ENCODE data around the gene PBLD.

PBLD gene

DNA sequence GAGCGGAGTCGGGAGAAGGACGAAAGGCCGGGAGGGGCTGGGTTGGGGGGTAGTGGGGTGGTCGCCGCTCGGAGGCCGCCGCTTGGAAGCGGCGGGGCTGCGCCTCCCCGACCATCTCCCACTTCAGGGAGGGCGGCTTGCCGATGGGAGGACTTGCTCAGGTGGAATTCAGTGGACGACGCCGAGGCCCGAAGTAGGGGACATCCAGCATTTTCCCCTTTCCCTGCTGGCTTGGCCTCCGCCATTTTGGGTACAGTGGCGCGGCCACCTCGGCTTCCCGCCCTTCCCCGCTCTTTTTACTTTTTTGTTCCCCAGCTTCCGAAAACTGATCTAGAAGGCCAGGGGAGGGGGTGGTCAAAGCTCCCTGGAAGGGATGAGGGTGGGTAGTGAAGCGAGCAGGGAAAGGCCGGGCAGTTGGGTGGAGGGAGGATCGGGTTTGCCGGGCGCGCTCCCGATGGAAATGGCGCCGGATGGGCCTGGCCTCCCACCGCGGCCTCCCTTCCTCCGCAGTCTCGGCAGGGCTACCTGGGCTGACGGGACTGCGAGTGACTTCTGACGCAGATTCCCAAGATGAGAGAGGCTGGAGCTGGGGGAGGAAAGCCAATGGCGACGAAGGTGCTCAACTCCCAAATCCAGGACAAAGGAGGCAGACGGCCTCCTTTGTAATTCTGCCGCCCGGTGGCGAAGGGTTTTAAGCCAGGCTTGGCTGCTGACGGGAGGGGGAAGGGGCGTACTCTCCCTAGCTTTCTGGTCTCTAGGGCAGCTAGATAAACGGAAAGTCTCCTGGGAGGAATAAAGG is at the start of gene PBLD:
PBLD (minus strand) TSS at position 670 of the 799 bp plus-strand sequence. CDS start 26,084 bp downstream, outside the sequence.
- Mint-ChIP-seq H3K36me3 (ENCODE audit: insufficient read depth) (peaks cover 36% of the 10 kb centered on the region), H3K4me3 (peak within 1 kb of the TSS; percentile 99), H3K4me1 (peaks cover 56% of the 10 kb centered on the region), H3K27ac (ENCODE audit: low read depth) (peak within 1 kb of the TSS; percentile 98), H3K9me3 (no peaks in the 10 kb centered on the region), H3K27me3 (no peaks in the 10 kb centered on the region)
- ATAC-seq (replicated peaks; ENCODE audit: extremely low read depth, poor library complexity, severe bottlenecking): peak; percentile 11
- DNase-seq (ENCODE audit: low spot score in 2 of 2): peak; percentile 40 to 48

DNA sequence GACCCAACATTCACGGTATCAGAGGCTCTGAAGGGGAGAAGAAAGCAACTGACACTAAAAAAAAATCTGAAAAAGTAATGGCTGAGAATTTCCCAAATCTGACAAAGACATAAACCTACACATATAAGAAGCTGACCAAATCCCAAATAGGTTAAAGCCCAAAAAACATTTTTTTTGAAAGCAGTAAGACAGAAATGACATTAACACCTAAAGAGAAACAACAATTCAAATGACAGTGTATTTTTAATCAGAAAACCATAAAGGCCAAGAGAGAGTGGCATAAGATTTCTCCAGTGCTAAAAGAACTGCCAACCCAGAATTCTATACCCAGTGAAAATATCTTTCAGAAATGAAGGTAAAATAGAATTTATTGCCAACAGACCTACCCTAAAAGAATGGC is 38.9 kb upstream of the PBLD start:
- Mint-ChIP-seq H3K9me3 (peaks cover 5% of the 10 kb centered on the region), H3K27me3 (no peaks in the 10 kb centered on the region), H3K36me3 (ENCODE audit: insufficient read depth) (peaks cover 35% of the 10 kb centered on the region), H3K4me1 (no peaks in the 10 kb centered on the region), H3K27ac (ENCODE audit: low read depth) (no peak overlapping the region), H3K4me3 (no peak overlapping the region)
- no peak for DNase-seq (ENCODE audit: low spot score in 2 of 2)
- no peak for ATAC-seq (replicated peaks; ENCODE audit: extremely low read depth, poor library complexity, severe bottlenecking)

DNA sequence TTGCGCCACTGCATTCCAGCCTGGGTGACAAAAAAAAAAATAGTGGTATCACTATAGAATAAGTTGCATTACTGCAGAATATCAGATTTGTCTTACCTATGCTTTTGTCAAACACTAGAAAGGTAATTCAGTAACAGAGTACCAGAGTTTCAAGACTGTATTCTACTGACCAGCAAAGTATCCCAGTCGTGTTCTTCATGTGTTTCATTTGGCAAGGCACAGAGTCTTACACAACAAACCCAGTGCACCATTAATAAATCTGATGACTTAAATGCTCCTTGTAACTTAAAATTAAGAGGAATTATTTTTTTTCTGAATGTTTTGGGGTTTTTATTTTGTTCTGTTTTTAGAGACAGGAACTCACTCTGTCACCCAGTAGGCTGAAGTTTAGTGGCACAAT is 34.4 kb upstream of the PBLD start:
- Mint-ChIP-seq H3K27ac (ENCODE audit: low read depth) (peak overlapping the region; percentile 60), H3K4me1 (no peaks in the 10 kb centered on the region), H3K36me3 (ENCODE audit: insufficient read depth) (peaks cover 21% of the 10 kb centered on the region), H3K27me3 (no peaks in the 10 kb centered on the region), H3K9me3 (no peaks in the 10 kb centered on the region), H3K4me3 (no peak overlapping the region)
- ATAC-seq (replicated peaks; ENCODE audit: extremely low read depth, poor library complexity, severe bottlenecking) (no peak), DNase-seq (ENCODE audit: low spot score in 2 of 2) (no peak)

DNA sequence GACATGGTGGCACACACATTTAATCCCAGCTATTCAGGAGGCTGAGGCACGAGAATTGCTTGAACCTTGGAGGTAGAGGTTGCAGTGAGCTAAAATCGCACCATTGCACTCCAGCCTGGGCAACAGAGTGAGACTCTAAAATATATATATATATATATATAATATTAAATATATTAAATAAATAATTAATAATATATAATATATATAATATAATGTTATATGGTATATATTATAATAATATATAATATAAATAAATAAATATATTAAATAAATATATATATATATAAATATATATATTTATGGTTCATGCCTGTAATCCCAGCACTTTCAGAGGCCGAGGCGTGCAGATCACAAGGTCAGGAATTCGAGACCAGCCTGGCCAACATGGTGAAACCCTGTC is 33.9 kb upstream of the PBLD start:
- no peak for DNase-seq (ENCODE audit: low spot score in 2 of 2)
- ATAC-seq (replicated peaks; ENCODE audit: extremely low read depth, poor library complexity, severe bottlenecking): no peak
- no peaks in the 10 kb centered on the region for H3K9me3 Mint-ChIP-seq
- no peaks in the 10 kb centered on the region for H3K4me1 Mint-ChIP-seq
- H3K36me3 Mint-ChIP-seq (ENCODE audit: insufficient read depth): peaks cover 24% of the 10 kb centered on the region
- no peak overlapping the region for H3K4me3 Mint-ChIP-seq
- H3K27me3 Mint-ChIP-seq: no peaks in the 10 kb centered on the region
- no peak overlapping the region for H3K27ac Mint-ChIP-seq (ENCODE audit: low read depth)

DNA sequence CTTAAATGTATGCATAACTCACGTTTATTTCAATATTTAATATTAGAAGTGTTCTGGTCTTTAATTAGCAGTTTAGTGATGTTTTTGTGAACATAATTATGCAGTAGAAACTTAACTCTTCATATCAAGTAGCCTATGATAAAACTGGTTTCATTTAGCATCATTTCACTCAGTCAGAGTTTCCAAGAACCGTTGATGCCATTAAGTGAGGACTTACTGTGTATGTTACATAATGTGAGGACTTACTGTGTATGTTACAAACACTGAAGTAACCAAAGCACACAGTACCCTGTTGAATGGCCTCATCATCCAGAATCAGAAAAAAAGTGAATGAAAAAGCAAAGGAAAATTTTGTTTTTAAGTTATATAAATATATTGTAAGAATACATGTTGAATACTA is 32.9 kb upstream of the PBLD start:
- Mint-ChIP-seq H3K4me1 (no peaks in the 10 kb centered on the region), H3K27me3 (no peaks in the 10 kb centered on the region), H3K4me3 (no peak overlapping the region), H3K27ac (ENCODE audit: low read depth) (no peak overlapping the region), H3K36me3 (ENCODE audit: insufficient read depth) (peaks cover 18% of the 10 kb centered on the region), H3K9me3 (no peaks in the 10 kb centered on the region)
- no peak for ATAC-seq (replicated peaks; ENCODE audit: extremely low read depth, poor library complexity, severe bottlenecking)
- no peak for DNase-seq (ENCODE audit: low spot score in 2 of 2)

DNA sequence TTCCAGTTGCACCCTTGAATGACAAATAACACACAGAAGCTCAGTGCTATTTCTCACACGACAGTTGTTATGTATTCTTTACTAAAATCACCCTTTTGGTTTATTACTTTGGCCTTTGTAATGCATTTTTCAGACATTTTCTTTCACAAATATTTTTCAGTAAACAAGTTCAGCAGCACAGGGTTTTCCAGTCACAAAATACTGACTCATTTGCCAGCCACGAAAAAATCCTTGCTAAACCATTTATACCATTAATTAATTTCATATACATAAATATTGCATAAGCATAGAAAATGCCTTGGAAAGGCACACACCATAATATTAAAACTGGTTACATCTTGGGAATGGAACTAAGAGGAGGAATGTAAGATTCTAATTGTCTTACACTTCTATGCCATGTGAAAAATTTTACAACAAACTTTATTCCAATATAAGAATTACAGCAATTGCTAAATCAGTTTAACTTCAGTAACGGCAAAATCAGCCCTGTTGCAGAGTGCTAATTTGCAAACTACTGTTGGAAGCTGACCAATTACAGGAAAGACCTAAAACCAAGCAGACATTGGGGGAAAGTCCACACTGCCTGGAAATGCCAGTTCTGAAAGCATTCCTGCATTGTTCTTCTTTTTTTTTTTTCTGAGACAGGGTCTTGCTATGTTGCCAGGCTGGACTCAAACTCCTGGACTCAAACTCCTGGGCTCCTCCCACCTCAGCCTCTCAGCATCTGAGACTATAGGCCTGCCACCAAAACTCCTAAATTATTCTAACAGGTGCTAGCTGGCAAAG is 31.6 kb upstream of the PBLD start:
- no peaks in the 10 kb centered on the region for H3K9me3 Mint-ChIP-seq
- no peak overlapping the region for H3K4me3 Mint-ChIP-seq
- H3K27ac Mint-ChIP-seq (ENCODE audit: low read depth): peak overlapping the region; percentile 45
- no peaks in the 10 kb centered on the region for H3K4me1 Mint-ChIP-seq
- H3K27me3 Mint-ChIP-seq: no peaks in the 10 kb centered on the region
- DNase-seq (ENCODE audit: low spot score in 2 of 2) (no peak), ATAC-seq (replicated peaks; ENCODE audit: extremely low read depth, poor library complexity, severe bottlenecking) (no peak)
- peaks cover 18% of the 10 kb centered on the region for H3K36me3 Mint-ChIP-seq (ENCODE audit: insufficient read depth)

DNA sequence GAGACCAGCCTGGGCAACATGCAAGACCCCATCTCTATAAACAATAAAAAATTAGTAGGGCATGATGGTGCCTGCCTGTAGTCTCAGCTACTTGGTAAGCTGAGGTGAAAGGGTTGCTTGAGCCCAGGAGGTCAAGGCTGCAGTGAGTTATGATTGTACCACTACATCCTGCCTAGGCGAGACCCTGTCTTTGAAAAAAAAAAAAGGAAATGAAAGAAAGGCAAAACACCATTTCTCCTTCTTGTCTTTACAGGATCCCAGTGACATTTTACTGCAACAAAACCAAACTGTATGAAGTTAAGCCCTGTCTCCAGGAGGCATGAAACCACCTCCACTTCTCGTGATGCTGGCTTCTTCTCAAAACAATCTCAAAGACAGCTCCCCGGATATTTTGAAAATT is 29.9 kb upstream of the PBLD start:
- ATAC-seq (replicated peaks; ENCODE audit: extremely low read depth, poor library complexity, severe bottlenecking) (no peak), DNase-seq (ENCODE audit: low spot score in 2 of 2) (no peak)
- Mint-ChIP-seq H3K27ac (ENCODE audit: low read depth) (no peak overlapping the region), H3K4me3 (no peak overlapping the region), H3K27me3 (no peaks in the 10 kb centered on the region), H3K36me3 (ENCODE audit: insufficient read depth) (peaks cover 21% of the 10 kb centered on the region), H3K4me1 (no peaks in the 10 kb centered on the region), H3K9me3 (no peaks in the 10 kb centered on the region)

DNA sequence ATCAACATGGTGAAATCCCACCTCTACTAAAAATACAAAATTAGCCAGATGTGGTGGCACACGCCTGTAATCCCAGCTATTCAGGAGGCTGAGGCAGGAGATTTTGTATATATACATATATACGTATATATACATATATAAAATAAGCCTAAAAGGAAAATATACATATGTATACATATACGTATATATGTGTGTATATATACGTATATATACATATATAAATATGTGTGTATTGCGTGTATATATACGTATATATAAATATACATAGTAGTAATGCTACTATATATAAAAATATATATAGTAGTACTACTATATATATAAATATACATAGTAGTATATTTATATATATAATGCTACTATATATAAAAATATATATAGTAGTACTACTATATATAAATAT is 26.5 kb upstream of the PBLD start:
- Mint-ChIP-seq H3K4me1 (no peaks in the 10 kb centered on the region), H3K27ac (ENCODE audit: low read depth) (no peak overlapping the region), H3K36me3 (ENCODE audit: insufficient read depth) (peaks cover 19% of the 10 kb centered on the region), H3K27me3 (no peaks in the 10 kb centered on the region), H3K9me3 (no peaks in the 10 kb centered on the region), H3K4me3 (no peak overlapping the region)
- DNase-seq (ENCODE audit: low spot score in 2 of 2) (no peak), ATAC-seq (replicated peaks; ENCODE audit: extremely low read depth, poor library complexity, severe bottlenecking) (no peak)

DNA sequence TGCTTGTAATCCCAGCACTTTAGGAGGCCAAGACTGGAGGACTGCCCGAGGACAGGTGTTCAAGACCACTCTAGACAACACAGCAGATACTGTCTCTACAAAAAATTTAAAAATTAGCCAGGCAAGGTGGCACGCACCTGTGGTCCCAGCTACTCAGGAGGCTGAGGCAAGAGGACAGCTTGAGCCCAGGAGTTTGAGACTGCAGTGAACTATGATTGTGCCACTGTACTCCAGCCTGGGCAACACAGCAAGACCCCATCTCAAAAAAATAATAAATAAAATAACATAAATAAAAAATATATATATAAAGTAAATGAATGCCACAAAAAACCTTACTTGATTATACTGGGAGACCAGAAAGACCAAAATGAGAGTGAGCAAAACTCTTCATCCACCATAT is 20.8 kb upstream of the PBLD start:
- no peak overlapping the region for H3K4me3 Mint-ChIP-seq
- H3K4me1 Mint-ChIP-seq: no peaks in the 10 kb centered on the region
- no peaks in the 10 kb centered on the region for H3K9me3 Mint-ChIP-seq
- peaks cover 32% of the 10 kb centered on the region for H3K36me3 Mint-ChIP-seq (ENCODE audit: insufficient read depth)
- DNase-seq (ENCODE audit: low spot score in 2 of 2): no peak
- ATAC-seq (replicated peaks; ENCODE audit: extremely low read depth, poor library complexity, severe bottlenecking): no peak
- H3K27ac Mint-ChIP-seq (ENCODE audit: low read depth): no peak overlapping the region
- H3K27me3 Mint-ChIP-seq: no peaks in the 10 kb centered on the region

DNA sequence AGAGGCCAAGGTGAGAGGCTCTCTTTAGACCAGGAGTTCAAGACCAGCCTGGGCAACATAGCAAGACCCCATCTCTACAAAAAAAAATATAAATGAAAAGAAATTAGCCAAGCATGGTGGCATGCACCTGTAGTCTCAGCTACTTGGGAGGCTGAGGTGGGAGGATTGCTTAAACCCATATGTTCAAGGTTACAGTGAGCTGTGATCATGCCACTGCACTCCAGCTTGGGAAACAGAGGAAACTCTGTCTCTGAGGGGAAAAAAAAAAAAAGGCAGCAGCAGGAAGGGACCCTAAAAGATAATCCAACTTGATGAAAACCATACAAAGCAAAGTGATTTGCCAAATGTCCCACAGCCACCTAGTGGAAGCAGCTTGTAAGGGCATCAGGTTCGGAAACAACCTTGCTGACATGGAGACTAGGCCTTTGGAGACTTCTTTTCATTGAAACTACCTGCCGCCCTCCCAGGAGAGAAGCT is 15.6 kb upstream of the PBLD start:
- Mint-ChIP-seq H3K9me3 (no peaks in the 10 kb centered on the region), H3K4me1 (no peaks in the 10 kb centered on the region), H3K27me3 (no peaks in the 10 kb centered on the region), H3K27ac (ENCODE audit: low read depth) (peak overlapping the region; percentile 10), H3K36me3 (ENCODE audit: insufficient read depth) (peaks cover 38% of the 10 kb centered on the region), H3K4me3 (no peak overlapping the region)
- ATAC-seq (replicated peaks; ENCODE audit: extremely low read depth, poor library complexity, severe bottlenecking) (peak; percentile 62), DNase-seq (ENCODE audit: low spot score in 2 of 2) (peak; percentile 14 to 23)

DNA sequence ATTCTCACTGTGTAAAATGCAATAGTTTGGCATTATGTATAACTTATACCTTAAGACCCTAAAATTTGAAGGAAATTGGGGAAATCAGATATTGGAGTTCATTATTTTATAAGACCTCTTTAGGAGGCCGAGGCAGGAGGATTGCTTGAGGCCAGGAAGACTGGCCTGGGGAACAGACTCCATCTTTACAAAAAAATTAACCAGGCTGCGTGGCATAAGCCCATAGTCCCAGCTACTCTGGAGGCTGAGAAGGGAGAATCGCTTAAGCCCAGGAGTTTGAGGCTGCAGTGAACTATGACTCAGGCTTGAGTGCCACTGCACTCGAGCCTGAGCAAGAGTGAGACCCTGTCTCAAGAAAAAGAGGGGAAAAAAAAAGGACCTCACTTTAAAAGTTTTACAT is 14.0 kb upstream of the PBLD start:
- Mint-ChIP-seq H3K36me3 (ENCODE audit: insufficient read depth) (peaks cover 35% of the 10 kb centered on the region), H3K27ac (ENCODE audit: low read depth) (no peak overlapping the region), H3K9me3 (no peaks in the 10 kb centered on the region), H3K4me3 (no peak overlapping the region), H3K4me1 (peaks cover 2% of the 10 kb centered on the region), H3K27me3 (no peaks in the 10 kb centered on the region)
- DNase-seq (ENCODE audit: low spot score in 2 of 2) (no peak), ATAC-seq (replicated peaks; ENCODE audit: extremely low read depth, poor library complexity, severe bottlenecking) (no peak)

DNA sequence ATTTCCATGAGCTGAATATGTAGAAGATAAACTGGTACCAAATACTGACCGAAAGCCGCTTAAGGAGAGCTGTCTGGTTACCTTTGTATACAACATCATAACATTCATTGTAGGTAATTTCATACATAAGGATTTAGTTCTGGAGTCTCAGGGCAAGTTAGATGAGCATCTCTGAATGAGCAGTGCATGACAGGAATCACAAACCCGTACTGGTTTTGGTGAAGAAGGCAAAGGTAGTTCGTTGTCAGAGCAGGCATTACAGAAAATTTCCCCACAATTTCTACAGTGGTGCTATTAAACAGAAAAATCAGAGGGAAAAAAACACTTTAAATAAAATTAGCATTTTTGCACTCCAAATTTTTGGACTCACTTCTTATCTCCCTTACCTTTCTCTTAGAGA is 12.9 kb upstream of the PBLD start:
- no peaks in the 10 kb centered on the region for H3K9me3 Mint-ChIP-seq
- no peak for ATAC-seq (replicated peaks; ENCODE audit: extremely low read depth, poor library complexity, severe bottlenecking)
- H3K4me3 Mint-ChIP-seq: no peak overlapping the region
- H3K4me1 Mint-ChIP-seq: peaks cover 10% of the 10 kb centered on the region
- H3K27me3 Mint-ChIP-seq: no peaks in the 10 kb centered on the region
- peak overlapping the region; percentile 53 for H3K27ac Mint-ChIP-seq (ENCODE audit: low read depth)
- DNase-seq (ENCODE audit: low spot score in 2 of 2): no peak
- peaks cover 43% of the 10 kb centered on the region for H3K36me3 Mint-ChIP-seq (ENCODE audit: insufficient read depth)
